CD4-positive, alpha-beta T cell treated with Interleukin-4 for 4 hours (primary cell): ENCODE data around the gene PAQR4.

Experiments used
- DNase-seq: peaks from one replicate; pipeline ENCODE4 v3.0.0-alpha.2; 2020

Gene PAQR4

DNA sequence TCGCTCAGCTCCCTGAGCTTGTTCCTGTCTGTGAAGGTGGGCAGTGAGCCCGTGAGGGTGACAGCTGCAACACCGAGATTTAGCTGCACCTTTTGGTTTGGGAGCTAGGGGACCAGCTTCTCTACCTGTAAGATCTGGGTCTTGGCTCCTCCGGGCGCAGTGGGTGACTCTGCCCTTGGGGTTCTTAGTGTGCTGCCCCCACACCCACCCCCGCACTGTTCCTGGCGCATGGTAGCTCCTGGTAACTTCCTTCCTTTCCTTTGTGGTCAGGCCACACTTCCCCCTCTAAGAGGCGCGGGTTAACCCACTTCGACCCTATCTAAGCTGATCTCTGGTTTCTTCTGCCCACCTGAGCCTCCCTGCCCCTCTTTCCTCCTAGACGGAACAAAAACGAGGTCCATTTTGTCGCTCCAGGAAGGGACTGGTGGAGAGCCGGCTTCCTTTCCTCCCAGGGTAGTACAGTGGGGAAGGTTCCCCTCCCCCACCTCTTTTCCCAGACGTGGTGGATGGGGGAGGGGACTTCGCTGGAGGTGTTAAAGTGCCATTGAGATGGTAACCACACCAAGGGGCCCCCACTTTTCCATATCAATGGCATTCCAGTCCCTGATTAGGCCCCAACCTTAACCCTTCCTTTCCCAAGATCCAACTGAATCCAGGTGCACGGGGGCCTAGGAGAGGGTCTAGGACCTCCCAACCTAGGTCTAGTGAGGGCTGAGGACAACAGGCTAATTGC lies 39.0 kb downstream of the PAQR4 start:
- DNase-seq = no peak

GRCh38 chr16:3008690-3009037 lies 39.5 kb downstream of the PAQR4 start:
- no peak for DNase-seq

GRCh38 chr16:3009568-3010390 lies 40.6 kb downstream of the PAQR4 start:
- DNase-seq = no peak

DNA sequence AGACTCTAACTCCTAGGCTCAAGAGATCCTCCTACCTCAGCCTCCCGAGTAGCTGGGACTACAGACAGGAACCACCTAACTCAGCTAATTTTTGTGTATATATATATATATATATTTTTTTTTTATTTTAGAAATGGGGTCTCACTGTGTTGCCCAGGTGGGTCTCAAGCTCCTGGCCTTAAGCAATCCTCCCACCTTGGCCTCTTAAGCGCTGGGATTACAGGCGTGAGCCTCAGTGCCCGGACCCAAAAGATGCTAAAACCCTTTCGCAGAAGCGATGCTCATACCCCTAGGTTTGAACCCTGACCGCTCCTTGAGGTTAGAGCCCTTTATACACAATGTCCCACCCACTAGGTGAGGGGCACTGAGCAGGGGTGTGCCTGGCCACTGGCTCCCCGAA lies 41.4 kb downstream of the PAQR4 start:
- DNase-seq = no peak

DNA sequence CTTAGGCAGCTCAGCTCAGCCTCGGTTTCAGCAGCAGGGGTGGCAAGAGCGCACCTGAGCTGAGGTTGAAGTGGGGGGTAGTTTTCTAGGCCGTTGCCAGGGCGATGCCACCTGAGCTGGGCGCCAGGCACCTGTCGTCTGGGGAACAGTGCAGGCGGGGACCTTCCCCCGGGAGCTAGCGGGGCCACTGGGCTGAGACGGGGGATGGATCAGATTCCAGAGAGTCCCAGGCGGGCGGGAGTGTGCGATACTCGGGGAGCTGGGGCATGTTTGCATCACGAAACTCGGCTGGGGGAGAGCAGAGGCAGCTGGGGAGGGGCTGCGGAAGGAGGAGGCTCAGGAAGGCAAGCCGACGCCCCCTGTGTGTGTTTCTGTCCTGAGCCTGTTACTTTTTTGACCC lies 43.1 kb downstream of the PAQR4 start:
- no peak for DNase-seq

DNA sequence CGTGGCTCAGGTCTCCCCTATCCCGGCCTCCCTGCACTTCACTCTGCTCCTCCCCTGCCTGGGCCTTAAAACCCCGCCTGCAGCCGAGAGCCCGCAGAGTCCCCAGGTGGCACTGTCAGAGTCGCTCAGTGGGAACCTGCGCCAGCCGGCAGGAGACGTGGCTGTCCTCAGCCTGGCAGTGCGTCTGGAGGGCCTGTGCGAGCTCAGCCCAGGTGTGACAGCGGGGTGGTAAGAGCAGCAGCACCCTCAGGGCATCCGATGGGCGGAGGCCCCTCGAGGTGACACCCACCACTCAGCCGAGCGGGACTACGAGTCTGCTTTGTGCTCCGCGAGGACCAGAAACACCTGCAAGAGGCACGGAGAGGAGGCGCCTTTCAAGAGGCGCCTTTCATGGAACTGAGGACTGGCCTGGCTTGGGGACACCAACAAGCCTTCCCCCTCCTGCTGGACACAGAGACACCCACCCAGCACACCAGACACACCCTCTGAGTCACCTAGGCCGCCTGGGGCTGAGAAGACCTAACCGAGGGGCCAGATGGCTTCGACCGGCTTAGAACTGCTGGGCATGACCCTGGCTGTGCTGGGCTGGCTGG lies 43.8 kb downstream of the PAQR4 start, which contains the start of gene CLDN9:
TSS of gene CLDN9 (plus strand) at position 96 of the 593 bp plus-strand sequence. CDS start at position 536, 440 bp downstream.
- no peak for DNase-seq

GRCh38 chr16:3013491-3013951 lies 44.4 kb downstream of the PAQR4 start:
- DNase-seq = no peak

DNA sequence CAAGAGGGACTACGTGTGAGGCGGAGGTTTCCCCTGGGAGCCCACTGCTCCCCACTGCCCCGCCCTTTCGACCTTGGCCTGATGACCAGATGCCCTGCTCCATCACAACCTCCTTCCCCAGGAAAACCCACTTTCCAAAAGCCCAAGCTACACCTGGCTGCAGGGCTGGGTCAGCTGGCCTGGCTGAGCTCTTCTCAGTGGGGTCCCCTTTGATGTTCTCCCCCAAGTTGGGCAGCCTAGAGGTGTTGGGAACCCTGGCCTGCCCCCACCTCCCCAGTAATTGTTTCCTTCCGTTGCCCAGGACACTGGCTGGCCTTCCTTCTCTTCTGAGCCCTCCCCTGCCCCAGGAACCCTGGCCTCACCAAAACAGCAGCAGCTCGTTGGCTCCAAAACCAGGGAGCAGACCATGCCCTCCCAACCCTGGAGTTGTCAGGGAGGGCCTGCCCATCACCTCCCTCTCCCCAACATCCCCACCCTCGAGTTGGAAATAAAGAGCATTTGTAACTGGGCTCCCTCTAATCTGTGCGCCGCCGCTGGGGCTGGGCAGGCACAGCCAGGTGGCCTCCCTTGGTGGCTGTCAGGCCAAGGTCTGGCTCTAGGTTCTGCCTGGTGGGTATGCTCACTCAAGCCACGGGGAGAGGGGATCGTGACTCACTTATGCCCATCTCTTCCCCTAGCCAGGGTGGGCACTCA lies 45.0 kb downstream of the PAQR4 start:
- DNase-seq = no peak

DNA sequence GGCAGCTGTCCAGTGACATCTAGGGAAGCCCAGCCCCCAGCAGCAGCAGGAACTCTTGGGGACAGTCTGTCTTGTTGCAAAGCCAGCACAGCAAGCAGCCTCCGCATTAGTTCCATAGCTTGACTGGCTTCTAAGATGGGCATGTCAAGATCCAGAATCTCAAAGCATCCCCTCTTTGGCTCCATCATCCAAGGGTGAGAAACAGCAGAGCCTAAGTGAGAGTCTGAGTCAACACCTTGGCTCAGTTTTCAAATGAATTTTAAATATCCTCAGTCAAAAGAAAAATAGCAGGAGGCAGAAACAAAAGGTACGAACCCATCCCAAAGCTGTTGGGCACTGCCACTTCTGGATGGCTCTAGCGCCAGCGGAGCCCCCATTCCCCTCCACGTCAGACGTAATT lies 45.8 kb downstream of the PAQR4 start:
- DNase-seq = no peak

DNA sequence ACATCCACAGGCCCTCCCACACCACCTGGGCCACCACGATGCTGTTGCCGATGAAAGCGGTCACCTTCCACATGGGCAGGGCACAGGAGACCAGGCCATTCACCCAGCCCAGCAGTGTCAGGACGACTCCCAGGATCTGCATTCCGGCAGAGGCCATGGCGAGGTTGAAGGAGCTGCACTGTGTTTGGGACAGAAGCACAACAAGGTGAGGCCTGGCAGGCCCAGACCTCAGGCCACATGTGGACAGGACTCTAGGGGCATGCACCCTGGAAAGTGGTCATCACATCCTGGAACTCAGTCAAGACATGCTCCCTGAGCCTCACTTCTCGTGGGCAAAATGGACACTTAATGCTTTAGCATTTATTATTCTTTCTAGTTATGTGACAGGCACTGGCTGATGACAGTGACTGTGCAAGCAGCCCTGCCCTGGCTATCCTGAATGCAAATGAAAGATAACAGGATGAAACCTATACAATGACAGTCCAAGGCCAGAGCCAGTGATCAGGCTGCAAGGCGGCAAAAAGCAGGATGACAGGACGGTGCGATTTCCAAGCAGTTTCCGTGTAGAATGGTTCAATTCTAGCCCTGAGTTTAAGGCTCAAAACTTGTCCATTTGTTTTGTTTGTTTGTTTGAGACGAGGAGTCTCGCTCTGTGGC lies 46.8 kb downstream of the PAQR4 start:
- no peak for DNase-seq

GRCh38 chr16:3017344-3017743 lies 48.2 kb downstream of the PAQR4 start:
- DNase-seq = no peak

DNA sequence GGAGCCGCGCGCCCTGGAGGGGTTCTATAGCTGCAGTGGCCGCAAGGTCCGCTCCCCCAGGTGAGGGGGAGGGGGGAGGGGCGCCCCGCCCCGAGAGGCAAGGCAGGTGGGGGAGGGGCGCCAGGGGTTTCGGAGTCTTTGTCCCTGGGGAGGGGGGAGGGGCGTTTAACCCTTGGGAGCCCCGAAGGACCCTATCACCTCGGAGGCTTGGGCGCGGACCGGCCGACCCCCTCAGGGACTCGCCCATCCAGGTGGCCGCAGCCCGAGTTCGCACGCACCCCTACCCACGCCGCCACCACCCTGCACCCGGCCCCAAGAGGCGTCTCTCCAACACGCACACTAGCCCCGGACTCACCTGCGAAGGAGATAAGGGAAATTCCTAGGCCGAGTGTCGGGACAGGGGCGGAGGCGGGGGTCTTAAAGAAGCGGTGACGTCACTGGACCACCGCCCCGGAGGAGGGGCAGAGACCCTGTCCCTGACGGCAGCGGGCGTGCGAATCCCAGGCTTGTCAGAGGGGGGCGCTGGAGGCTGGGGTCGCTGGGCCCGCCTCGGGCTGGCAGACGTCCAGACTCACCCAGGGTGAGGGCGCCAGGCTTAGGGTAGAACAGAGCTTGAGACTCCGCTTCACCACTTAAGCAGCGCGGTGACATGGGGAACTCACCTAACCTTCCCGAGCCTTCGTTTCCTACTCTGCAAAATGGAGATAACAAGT lies 48.8 kb downstream of the PAQR4 start, which contains the start of gene CLDN6:
TSS of gene CLDN6 (minus strand) at position 390 of the 713 bp plus-strand sequence. CDS start 2,162 bp downstream, outside the sequence.
- DNase-seq = no peak

GRCh38 chr16:3019594-3020246 lies 50.6 kb downstream of the PAQR4 start:
- no peak for DNase-seq

DNA sequence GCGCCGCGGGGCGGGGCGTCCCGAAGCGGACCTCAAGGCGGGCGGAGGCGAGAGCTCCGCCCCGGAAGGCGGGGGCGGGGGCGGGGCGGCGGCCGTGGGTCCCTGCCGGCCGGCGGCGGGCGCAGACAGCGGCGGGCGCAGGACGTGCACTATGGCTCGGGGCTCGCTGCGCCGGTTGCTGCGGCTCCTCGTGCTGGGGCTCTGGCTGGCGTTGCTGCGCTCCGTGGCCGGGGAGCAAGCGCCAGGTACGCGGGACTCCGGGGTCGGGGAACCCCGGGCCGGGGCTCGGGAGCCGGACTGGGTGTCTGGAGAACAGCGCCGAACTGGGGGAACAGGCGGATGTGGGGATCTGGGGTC lies 51.1 kb downstream of the PAQR4 start, which contains the start of gene TNFRSF12A:
TSS of gene TNFRSF12A (plus strand) at position 122 of the 357 bp plus-strand sequence. CDS start at position 152, 30 bp downstream.
- peak; percentile 63 for DNase-seq

DNA sequence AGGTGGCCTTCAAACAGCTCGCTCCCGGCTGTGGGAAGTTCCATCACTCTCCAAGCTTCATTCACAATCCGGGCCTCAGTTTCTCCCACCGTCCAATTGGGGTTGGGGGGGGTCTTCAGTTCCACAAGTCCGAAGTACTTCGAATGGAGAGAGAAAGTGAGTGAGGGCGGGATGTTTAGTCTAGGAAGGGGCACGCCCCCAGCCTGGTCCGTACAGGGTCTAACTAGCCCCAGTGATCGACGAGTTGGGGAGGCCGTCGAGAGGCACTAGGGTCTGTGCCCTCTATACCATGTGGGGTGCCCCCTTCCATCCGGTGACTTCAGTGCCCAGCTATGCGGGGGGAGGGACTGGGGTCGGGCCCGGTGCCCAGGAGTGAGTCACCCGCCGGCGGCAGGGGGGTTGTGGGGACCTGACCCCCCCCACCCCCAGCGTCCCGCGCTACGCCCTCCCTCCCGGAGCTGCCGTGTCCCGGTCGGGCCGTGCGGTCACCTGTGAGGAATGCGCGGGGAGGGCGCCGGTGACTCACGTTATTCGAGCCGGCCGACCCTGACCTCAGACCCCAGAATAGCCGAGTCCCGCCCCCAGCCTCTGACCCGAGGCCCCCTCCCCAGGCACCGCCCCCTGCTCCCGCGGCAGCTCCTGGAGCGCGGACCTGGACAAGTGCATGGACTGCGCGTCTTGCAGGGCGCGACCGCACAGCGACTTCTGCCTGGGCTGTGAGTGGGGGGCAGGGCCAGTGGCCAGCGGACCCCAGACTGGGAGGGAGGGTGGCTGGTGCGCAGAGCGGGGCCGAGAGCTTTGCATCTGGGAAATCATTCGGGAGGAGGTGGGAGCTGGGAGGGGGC lies 51.7 kb downstream of the PAQR4 start:
- DNase-seq = peak; percentile 81

- peak; percentile 86 for DNase-seq
Observed at GRCh38 chr16:3021449-3022207, 52.5 kb downstream of the PAQR4 start.

- peak; percentile 84 for DNase-seq
Observed at GRCh38 chr16:3022208-3022683, 53.1 kb downstream of the PAQR4 start.

DNA sequence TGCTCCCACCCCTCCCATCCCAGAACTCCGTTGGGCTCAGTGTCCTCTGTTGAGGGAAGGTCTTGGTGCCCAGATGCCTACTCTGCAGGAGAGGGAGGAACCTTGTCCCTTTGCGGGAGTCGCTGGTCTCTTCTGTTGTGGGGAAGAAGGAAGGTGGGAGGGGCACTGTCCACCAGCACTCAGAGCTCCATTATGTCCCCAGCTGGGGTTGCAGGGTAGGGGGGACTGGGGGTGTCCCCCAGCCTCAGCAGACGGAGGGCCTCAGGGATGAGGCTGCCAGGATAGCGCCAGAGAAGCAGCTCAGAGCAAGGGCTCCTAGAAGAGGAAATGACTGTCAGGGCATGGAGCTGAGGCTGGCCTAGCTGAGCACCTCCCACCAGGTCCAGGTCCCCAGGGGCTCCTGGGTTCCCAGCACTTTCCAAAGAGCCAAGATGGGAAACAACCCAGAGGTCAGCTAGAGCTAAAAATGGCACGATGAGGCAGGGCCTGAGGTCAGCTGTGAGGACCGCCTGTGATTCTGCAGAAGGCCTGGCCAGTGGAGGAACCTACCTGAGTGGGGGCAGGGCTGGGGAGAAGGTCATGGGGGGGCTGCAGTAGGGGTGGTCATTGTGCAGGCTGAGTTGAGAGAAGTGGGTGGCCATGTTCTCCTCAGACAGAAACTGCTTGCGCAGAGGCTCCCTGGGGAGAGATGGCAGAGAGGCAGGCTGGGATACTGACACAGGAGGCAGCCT lies 53.7 kb downstream of the PAQR4 start:
- no peak for DNase-seq
